Pons (tissue), 1 donor: ENCODE measurements around the gene TRIM15.
"Not testable (repeated sequence)": the region's sequence is repeated elsewhere in the genome, so short reads cannot be mapped to it uniquely, and the experiment has no call there.

ENCODE experiments used
- DNase-seq: peaks from one replicate; pipeline ENCODE4 v3.0.0-alpha.2; 2016; ENCODE audit warnings: low spot score

Gene TRIM15

GRCh38 chr6:30163090-30163917 lies at the start of gene TRIM15:
TRIM15 (plus strand) TSS chr6:30163546; CDS start chr6:30163685, 139 bp downstream.
- no peak for DNase-seq

- DNase-seq: no peak
These were observed 49.5 kb upstream of the TRIM15 start for GRCh38 chr6:30113841-30114240.

- DNase-seq: no peak
These were observed 46.6 kb upstream of the TRIM15 start for GRCh38 chr6:30116724-30117123.

GRCh38 chr6:30118691-30119090 lies 44.7 kb upstream of the TRIM15 start:
- DNase-seq: not testable (repeated sequence)

GRCh38 chr6:30121446-30122366 lies 41.6 kb upstream of the TRIM15 start:
- no peak for DNase-seq

GRCh38 chr6:30122515-30122914 lies 40.8 kb upstream of the TRIM15 start:
- no peak for DNase-seq

- no peak for DNase-seq
These were observed 35.9 kb upstream of the TRIM15 start for GRCh38 chr6:30127238-30128093.

GRCh38 chr6:30129265-30130178 lies 33.8 kb upstream of the TRIM15 start:
- DNase-seq: no peak

GRCh38 chr6:30130179-30130679 lies 33.1 kb upstream of the TRIM15 start:
- DNase-seq: no peak

- DNase-seq: peak; percentile 90
These were observed 32.2 kb upstream of the TRIM15 start for GRCh38 chr6:30130887-30131862.

GRCh38 chr6:30131947-30132497 lies 31.3 kb upstream of the TRIM15 start:
- no peak for DNase-seq

- DNase-seq: no peak
These were observed 28.2 kb upstream of the TRIM15 start for GRCh38 chr6:30135147-30135546.

GRCh38 chr6:30135757-30136156 lies 27.6 kb upstream of the TRIM15 start, which contains the start of gene TRIM40:
TRIM40 (plus strand) TSS chr6:30136140; CDS start chr6:30137037, 897 bp downstream.
- DNase-seq: no peak

GRCh38 chr6:30136570-30137286 lies 26.6 kb upstream of the TRIM15 start:
- DNase-seq: no peak

- DNase-seq: not testable (repeated sequence)
These were observed 23.1 kb upstream of the TRIM15 start for GRCh38 chr6:30140240-30140639.

- DNase-seq: no peak
These were observed 20.7 kb upstream of the TRIM15 start for GRCh38 chr6:30142665-30143064.

- no peak for DNase-seq
These were observed 19.6 kb upstream of the TRIM15 start for GRCh38 chr6:30143780-30144179.

- DNase-seq: no peak
These were observed 18.5 kb upstream of the TRIM15 start for GRCh38 chr6:30144811-30145210.
